B cell (primary cell): ENCODE results near the gene SMIM1. TPM values are rescaled to one million over a fixed set of nuclear protein-coding genes. Genes with fewer than 3 reads are reported as not detected.

Source experiments
- ATAC-seq: fragments of 200-7000 bp; cut with Tn5 transposase; one replicate; pipeline ENCODE4 v1.10.0; 2021; ENCODE audit warnings: low read depth, mild to moderate bottlenecking, moderate number of reproducible peaks, moderate library complexity
- CTCF ChIA-PET: fragments of 350-600 bp; sonication (Branson Sonifier 250); formaldehyde crosslinking; loops from one replicate; lab custom pipeline; 2021; ENCODE audit warnings: antibody characterized with exemption, inconsistent platforms; lab: Charles Lee
- POLR2A ChIA-PET: fragments of 350-600 bp; sonication (Branson Sonifier 250); formaldehyde crosslinking; loops from one replicate; lab custom pipeline; 2021; ENCODE audit warnings: antibody characterized with exemption; lab: Charles Lee
- DNase-seq: peaks from one replicate; pipeline ENCODE4 v3.0.0; 2013
- H2AFZ ChIP-seq: 2 replicates; pipeline ENCODE4 v1.6.1; 2012; ENCODE audit warnings: mild to moderate bottlenecking, low read depth, low read length; ENCODE audit not compliant: insufficient read depth, poor library complexity, severe bottlenecking
- H3K27ac ChIP-seq, 2 donors: 1 replicate in 1 of 2; 2 replicates in 1 of 2; pipeline ENCODE4 v1.5.1; 2012 to 2013; ENCODE audit warnings: low read length in 2 of 2, mild to moderate bottlenecking in 2 of 2, moderate library complexity in 1 of 2
- H3K27me3 ChIP-seq, 4 experiments: fragments of 200-600 bp in 1 of 4; sonication (generic) in 1 of 4; replicated peaks in 1 of 4; 1 replicate in 2 of 4; 2 replicates in 2 of 4; pipeline versions ENCODE4 v1.6.1 to v1.7.0; 2013 to 2016; ENCODE audit warnings: low read length in 3 of 4, mild to moderate bottlenecking in 2 of 4, mixed read lengths in 1 of 4, moderate library complexity in 1 of 4; ENCODE audit not compliant: insufficient read depth in 4 of 4, control insufficient read depth in 3 of 4; ENCODE audit errors: control extremely low read depth in 1 of 4
- H3K36me3 ChIP-seq, 2 experiments: replicated peaks in 1 of 2; 1 replicate in 1 of 2; 2 replicates in 1 of 2; pipeline versions ENCODE4 v1.6.1 to v1.7.1; 2013; ENCODE audit warnings: low read length in 1 of 2; ENCODE audit not compliant: insufficient read depth in 2 of 2, control insufficient read depth in 1 of 2; ENCODE audit errors: control extremely low read depth in 1 of 2, extremely low read depth in 1 of 2
- H3K4me1 ChIP-seq, 2 donors: fragments of 200-600 bp in 1 of 2; sonication (generic) in 1 of 2; 1 replicate in 1 of 2; 2 replicates in 1 of 2; pipeline versions ENCODE4 v1.5.1 to v1.6.1; 2013 to 2017; ENCODE audit warnings: low read length in 2 of 2; ENCODE audit not compliant: control insufficient read depth in 2 of 2, insufficient read depth in 2 of 2
- H3K4me2 ChIP-seq: replicated peaks from 2 replicates; pipeline ENCODE3; 2012; ENCODE audit warnings: mild to moderate bottlenecking, low read depth, low read length; ENCODE audit not compliant: poor library complexity, severe bottlenecking
- H3K4me3 ChIP-seq, 5 experiments: fragments of 200-600 bp in 1 of 5; sonication (generic) in 1 of 5; 1 replicate in 3 of 5; 2 replicates in 2 of 5; pipeline versions ENCODE4 v1.5.1 to v1.7.0; 2011 to 2016; ENCODE audit warnings: low read length in 4 of 5, mild to moderate bottlenecking in 4 of 5, low read depth in 2 of 5, control low read depth in 1 of 5, moderate library complexity in 1 of 5; ENCODE audit not compliant: insufficient read depth in 1 of 5; ENCODE audit errors: control extremely low read depth in 1 of 5, extremely low read depth in 1 of 5
- H3K79me2 ChIP-seq: fragments of 200-600 bp; sonication (generic); one replicate; pipeline ENCODE4 v1.6.0; 2016; ENCODE audit warnings: low read length; ENCODE audit not compliant: control insufficient read depth, insufficient read depth
- H3K9ac ChIP-seq: fragments of 200-600 bp; sonication (generic); 2 replicates; pipeline ENCODE4 v1.6.1; 2017; ENCODE audit warnings: mild to moderate bottlenecking, low read length, moderate library complexity
- H3K9me3 ChIP-seq, 3 donors: one replicate each; pipeline versions ENCODE4 v1.6.1 to v1.7.1; 2013; ENCODE audit warnings: low read length in 2 of 3; ENCODE audit not compliant: control insufficient read depth in 2 of 3, insufficient read depth in 1 of 3; ENCODE audit errors: control extremely low read depth in 1 of 3
- H4K20me1 ChIP-seq: 2 replicates; pipeline ENCODE4 v1.6.0; 2012; ENCODE audit warnings: mild to moderate bottlenecking, low read length; ENCODE audit not compliant: insufficient read depth, control insufficient read depth, poor library complexity, severe bottlenecking
- H3K27ac Mint-ChIP-seq: one replicate; pipeline ENCODE4 v1.8.0; 2021; ENCODE audit warnings: mixed read lengths
- H3K27me3 Mint-ChIP-seq: one replicate; pipeline ENCODE4 v1.8.0; 2021; ENCODE audit warnings: mixed read lengths
- H3K4me1 Mint-ChIP-seq: one replicate; pipeline ENCODE4 v1.8.0; 2021; ENCODE audit warnings: mixed read lengths
- H3K4me3 Mint-ChIP-seq: one replicate; pipeline ENCODE4 v1.8.0; 2021; ENCODE audit warnings: mixed read lengths
- H3K9me3 Mint-ChIP-seq: one replicate; pipeline ENCODE4 v1.8.0; 2022; ENCODE audit warnings: mixed read lengths; ENCODE audit not compliant: insufficient read depth
- CTCF ChIP-seq: fragments of 200-600 bp; IDR thresholded peaks from one replicate; pipeline ENCODE4 v1.8.0; 2022; ENCODE audit warnings: antibody characterized with exemption, mild to moderate bottlenecking
- EZH2 ChIP-seq: IDR thresholded peaks from 2 replicates; pipeline ENCODE4 v1.6.1; 2012; ENCODE audit warnings: borderline replicate concordance, low read depth, mild to moderate bottlenecking, moderate library complexity, low read length; ENCODE audit not compliant: insufficient read depth, poor library complexity, severe bottlenecking
- WGBS: methylation state at CpG from one replicate; pipeline ENCODE4 v1.1.5; 2013; ENCODE audit warnings: missing lambda C conversion rate; ENCODE audit not compliant: insufficient coverage; 5-methylcytosine and 5-hydroxymethylcytosine counted together
- intact Hi-C: fragments of 100-400 bp; cut with micrococcal nuclease; formaldehyde crosslinking; loops from one replicate; pipeline ENCODE4 v1.10.0; 2022
- polyA plus RNA-seq: library from polyadenylated mRNA; depleted of rRNA; stranded (reverse); fragments of >200 nt; gene quantifications from 2 replicates; pipeline ENCODE4 v1.2.3, GENCODE V29; 2012
- total RNA-seq, 2 donors: library from RNA; stranded (reverse); fragments of 120-200 nt in 1 of 2; gene quantifications; 1 replicate in 1 of 2; 2 replicates in 1 of 2; pipeline versions ENCODE4 v1.2.3 to v1.2.4, GENCODE V29; 2013 to 2022

The SMIM1 gene
- total and polyA plus RNA-seq, 2 donors (not counting 1 experiment from before 2014, with no cell fraction given): 2.6 to 9.0 TPM

GRCh38 chr1:3756394-3756793 lies 16.2 kb upstream of the SMIM1 start:
- Histone ChIP-seq H3K4me3 (no peak overlapping the region), H3K27me3 (peaks cover 0 to 27% (median 0%) of the 10 kb centered on the region in 4 experiments), H3K27ac (no peak overlapping the region), H3K9me3 (peaks cover 0 to 9% (median 0%) of the 10 kb centered on the region in 3 donors), H3K4me1 (no peaks in the 10 kb centered on the region), H4K20me1 (no peaks in the 10 kb centered on the region), H3K4me2 (no peak overlapping the region), H3K9ac (no peak overlapping the region), H2AFZ (no peak overlapping the region), H3K36me3 (no peaks in the 10 kb centered on the region), H3K79me2 (no peaks in the 10 kb centered on the region)
- POLR2A ChIA-PET: no interaction called here
- DNase-seq: no peak
- TF ChIP-seq EZH2: no peak
- no peak for TF ChIP-seq CTCF
- Mint-ChIP-seq H3K4me1 (no peaks in the 10 kb centered on the region), H3K27ac (no peak overlapping the region), H3K27me3 (peaks cover 27% of the 10 kb centered on the region), H3K4me3 (no peak overlapping the region), H3K9me3 (no peaks in the 10 kb centered on the region)
- 89% methylated on average over 21 of the region's 21 CpGs for WGBS
- intact Hi-C loops: no loop called here
- no peak for ATAC-seq
- CTCF ChIA-PET: no interaction called here

GRCh38 chr1:3759164-3759563 lies 13.4 kb upstream of the SMIM1 start:
- CTCF ChIA-PET: no interaction called here
- H3K27me3 ChIP-seq: peaks cover 0 to 23% (median 0%) of the 10 kb centered on the region in 4 experiments

More at GRCh38 chr1:3759164-3759563, 13.4 kb upstream of the SMIM1 start:
- H3K9ac ChIP-seq: no peak overlapping the region
- no peak overlapping the region for H3K4me2 ChIP-seq
- POLR2A ChIA-PET: no interaction called here
- no peak overlapping the region for H3K27ac ChIP-seq
- H3K4me3 ChIP-seq: no peak overlapping the region
- intact Hi-C loops: no loop called here
- DNase-seq (no peak), ATAC-seq (no peak)
- H3K9me3 Mint-ChIP-seq: no peaks in the 10 kb centered on the region
- WGBS: no CpG with 5 or more reads among the region's 6 CpGs
- H3K4me1 ChIP-seq: no peaks in the 10 kb centered on the region
- H3K79me2 ChIP-seq: no peaks in the 10 kb centered on the region
- H3K27me3 Mint-ChIP-seq: peaks cover 30% of the 10 kb centered on the region
- H4K20me1 ChIP-seq: no peaks in the 10 kb centered on the region
- H3K27ac Mint-ChIP-seq: no peak overlapping the region
- H3K36me3 ChIP-seq: no peaks in the 10 kb centered on the region
- no peak overlapping the region for H2AFZ ChIP-seq
- H3K9me3 ChIP-seq: peaks cover 0 to 12% (median 0%) of the 10 kb centered on the region in 3 donors
- TF ChIP-seq EZH2: no peak
- no peak for TF ChIP-seq CTCF
- H3K4me1 Mint-ChIP-seq: no peaks in the 10 kb centered on the region
- no peak overlapping the region for H3K4me3 Mint-ChIP-seq
